HG02588 (cell line): ENCODE data around the gene TNNI2.
"Not testable (repeated sequence)": the region's sequence is repeated elsewhere in the genome, so short reads cannot be mapped to it uniquely, and the experiment has no call there.

Experiments
- ATAC-seq: cut with Tn5 transposase; IDR thresholded peaks from one replicate; pipeline ENCODE4 v1.9.1; 2021; ENCODE audit warnings: mild to moderate bottlenecking, moderate library complexity; ENCODE audit not compliant: unreplicated experiment

The TNNI2 gene

GRCh38 chr11:1883346-1884302 lies 44.8 kb downstream of the TNNI2 start:
- ATAC-seq: no peak

- ATAC-seq: no peak
Measured at GRCh38 chr11:1884303-1884700, 45.5 kb downstream of the TNNI2 start.

GRCh38 chr11:1886551-1886950 lies 47.8 kb downstream of the TNNI2 start:
- ATAC-seq: not testable (repeated sequence)

GRCh38 chr11:1887451-1888346 lies 48.9 kb downstream of the TNNI2 start:
- no peak for ATAC-seq

DNA sequence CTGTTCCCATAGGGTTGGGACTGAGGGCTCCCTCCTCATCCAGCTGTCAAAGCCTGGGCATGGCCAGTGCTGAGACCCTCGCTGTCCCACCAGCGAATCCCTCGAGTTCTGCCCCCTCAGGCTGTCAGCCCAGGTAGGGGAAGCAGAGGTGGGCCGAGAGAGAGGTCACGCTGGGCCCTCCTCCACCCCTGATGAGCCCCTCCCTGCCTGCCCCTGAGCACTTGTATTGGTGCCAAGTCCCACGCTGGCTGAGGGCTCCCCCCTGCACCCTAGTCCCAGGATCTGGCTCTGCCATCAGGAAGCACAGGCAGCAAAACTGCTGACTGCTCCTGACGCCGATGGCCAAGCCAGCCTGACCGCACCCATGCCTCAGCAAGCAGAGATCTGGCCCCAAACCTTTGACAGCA lies 49.6 kb downstream of the TNNI2 start:
- ATAC-seq: no peak

GRCh38 chr11:1888811-1889210 lies 50.0 kb downstream of the TNNI2 start:
- no peak for ATAC-seq

DNA sequence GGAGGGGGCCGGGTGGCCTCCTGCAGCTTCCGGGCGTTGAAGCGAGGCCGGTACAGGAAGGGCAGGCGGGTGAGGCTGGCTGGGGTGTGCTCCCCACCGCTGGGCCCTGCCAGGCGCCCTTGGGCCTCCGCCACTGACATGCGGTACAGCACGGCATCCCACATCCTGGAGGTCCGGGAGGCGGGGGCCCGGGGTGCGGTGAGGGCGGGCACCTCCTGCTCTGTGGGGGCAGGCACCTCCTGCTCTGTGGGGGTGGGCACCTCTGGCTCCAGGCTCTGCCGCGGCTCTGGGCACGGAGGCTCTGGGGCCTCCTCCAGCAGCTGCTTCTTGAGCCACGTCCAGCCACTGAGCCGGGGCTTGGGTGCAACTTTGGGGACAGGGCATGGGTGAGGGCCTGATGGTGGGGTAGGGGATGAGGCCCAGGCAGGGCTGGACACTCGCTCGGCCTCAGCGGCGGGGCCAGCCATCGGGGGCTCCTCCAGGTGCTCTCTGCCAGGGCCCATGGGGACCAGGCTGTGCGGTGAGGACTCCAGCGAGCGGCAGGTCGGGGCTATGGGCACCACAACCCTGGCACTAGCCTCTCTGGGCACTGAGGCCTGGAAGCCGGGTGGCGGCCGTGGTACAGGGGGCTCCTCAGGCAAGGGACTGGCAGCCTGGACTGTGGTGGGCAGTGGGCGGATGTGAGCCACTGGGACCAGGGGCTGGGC lies 50.6 kb downstream of the TNNI2 start:
- no peak for ATAC-seq

GRCh38 chr11:1889941-1890855 lies 51.4 kb downstream of the TNNI2 start:
- ATAC-seq: no peak
